HEK293 (cell line): ENCODE measurements around the gene ZDHHC3.

ENCODE experiments used
- HOXD13 ChIP-seq: sonication (generic); formaldehyde crosslinking; IDR thresholded peaks from 2 replicates; pipeline ENCODE4 v1.8.0; 2022; ENCODE audit warnings: missing genetic modification reagents, borderline replicate concordance
- RBAK ChIP-seq: fragments of 450-650 bp; formaldehyde crosslinking; IDR thresholded peaks from 2 replicates; pipeline ENCODE4 v1.5.1; 2016; ENCODE audit warnings: missing biosample characterization, missing genetic modification characterization
- SCRT1 ChIP-seq: fragments of 450-650 bp; formaldehyde crosslinking; IDR thresholded peaks from 2 replicates; pipeline ENCODE4 v1.5.1; 2016; ENCODE audit warnings: missing biosample characterization, missing genetic modification characterization, borderline replicate concordance
- TSHZ1 ChIP-seq: fragments of 450-650 bp; formaldehyde crosslinking; IDR thresholded peaks from 2 replicates; pipeline ENCODE4 v1.5.1; 2016; ENCODE audit warnings: missing biosample characterization, missing genetic modification characterization, borderline replicate concordance
- ZFP3 ChIP-seq: fragments of 450-650 bp; formaldehyde crosslinking; IDR thresholded peaks from 2 replicates; pipeline ENCODE4 v1.5.1; 2016; ENCODE audit warnings: low read depth, missing biosample characterization, missing genetic modification characterization
- ZNF155 ChIP-seq: fragments of 450-650 bp; formaldehyde crosslinking; IDR thresholded peaks from 2 replicates; pipeline ENCODE4 v1.5.1; 2016; ENCODE audit warnings: missing biosample characterization, missing genetic modification characterization
- ZNF157 ChIP-seq: fragments of 450-650 bp; formaldehyde crosslinking; IDR thresholded peaks from 2 replicates; pipeline ENCODE4 v1.5.1; 2016; ENCODE audit warnings: missing biosample characterization, missing genetic modification characterization
- ZNF184 ChIP-seq: fragments of 450-650 bp; IDR thresholded peaks from 2 replicates; pipeline ENCODE4 v1.5.1; 2018; ENCODE audit warnings: missing biosample characterization, mild to moderate bottlenecking, missing genetic modification characterization
- ZNF239 ChIP-seq: fragments of 450-650 bp; formaldehyde crosslinking; IDR thresholded peaks from 2 replicates; pipeline ENCODE4 v1.5.1; 2016; ENCODE audit warnings: missing biosample characterization, missing genetic modification characterization
- ZNF248 ChIP-seq: fragments of 450-650 bp; formaldehyde crosslinking; IDR thresholded peaks from 2 replicates; pipeline ENCODE4 v1.5.1; 2017; ENCODE audit warnings: missing biosample characterization, missing genetic modification characterization
- ZNF362 ChIP-seq: fragments of 450-650 bp; formaldehyde crosslinking; IDR thresholded peaks from 2 replicates; pipeline ENCODE4 v1.5.1; 2016; ENCODE audit warnings: missing biosample characterization, missing genetic modification characterization
- ZNF391 ChIP-seq: fragments of 450-650 bp; formaldehyde crosslinking; IDR thresholded peaks from 2 replicates; pipeline ENCODE4 v1.5.1; 2016; ENCODE audit warnings: low read depth, missing biosample characterization, missing genetic modification characterization, borderline replicate concordance
- ZNF426 ChIP-seq: fragments of 450-650 bp; formaldehyde crosslinking; IDR thresholded peaks from 2 replicates; pipeline ENCODE4 v1.5.1; 2017; ENCODE audit warnings: missing biosample characterization, missing genetic modification characterization, mild to moderate bottlenecking, inconsistent platforms, moderate library complexity
- ZNF514 ChIP-seq: fragments of 450-650 bp; formaldehyde crosslinking; IDR thresholded peaks from 2 replicates; pipeline ENCODE4 v1.5.1; 2016; ENCODE audit warnings: missing biosample characterization, missing genetic modification characterization
- ZNF529 ChIP-seq: fragments of 450-650 bp; formaldehyde crosslinking; IDR thresholded peaks from 2 replicates; pipeline ENCODE4 v1.5.1; 2017; ENCODE audit warnings: missing genetic modification characterization, missing biosample characterization; ENCODE audit not compliant: insufficient replicate concordance
- ZNF549 ChIP-seq: fragments of 450-650 bp; IDR thresholded peaks from 2 replicates; pipeline ENCODE4 v1.5.1; 2018; ENCODE audit warnings: missing biosample characterization, missing genetic modification characterization, mild to moderate bottlenecking, inconsistent platforms, moderate library complexity
- ZNF561 ChIP-seq: fragments of 450-650 bp; IDR thresholded peaks from 2 replicates; pipeline ENCODE4 v1.5.1; 2018; ENCODE audit warnings: missing biosample characterization, missing genetic modification characterization, borderline replicate concordance
- ZNF571 ChIP-seq: fragments of 450-650 bp; formaldehyde crosslinking; IDR thresholded peaks from 2 replicates; pipeline ENCODE4 v1.5.0; 2017; ENCODE audit warnings: missing biosample characterization, missing genetic modification characterization
- ZNF626 ChIP-seq: fragments of 450-650 bp; sonication (Bioruptor Pico); formaldehyde crosslinking; IDR thresholded peaks from 2 replicates; pipeline ENCODE4 v1.5.1; 2018; ENCODE audit warnings: missing biosample characterization, missing genetic modification characterization, inconsistent platforms
- ZNF660 ChIP-seq: fragments of 450-650 bp; IDR thresholded peaks from 2 replicates; pipeline ENCODE4 v1.5.1; 2018; ENCODE audit warnings: missing biosample characterization, mild to moderate bottlenecking, missing genetic modification characterization
- ZNF664 ChIP-seq: fragments of 450-650 bp; formaldehyde crosslinking; IDR thresholded peaks from 2 replicates; pipeline ENCODE4 v1.5.1; 2016; ENCODE audit warnings: missing biosample characterization, missing genetic modification characterization
- ZNF670 ChIP-seq: fragments of 450-650 bp; formaldehyde crosslinking; IDR thresholded peaks from 2 replicates; pipeline ENCODE4 v1.5.1; 2016; ENCODE audit warnings: missing biosample characterization, missing genetic modification characterization, low read depth
- ZSCAN30 ChIP-seq: fragments of 450-650 bp; IDR thresholded peaks from 2 replicates; pipeline ENCODE4 v1.5.1; 2018; ENCODE audit warnings: missing biosample characterization, mild to moderate bottlenecking, missing genetic modification characterization, moderate library complexity
- ZSCAN4 ChIP-seq: fragments of 450-650 bp; formaldehyde crosslinking; IDR thresholded peaks from 2 replicates; pipeline ENCODE4 v1.5.1; 2017; ENCODE audit warnings: missing biosample characterization, missing genetic modification characterization
- TF ChIP-seq, protein P1 (sequence below): fragments of 450-650 bp; formaldehyde crosslinking; IDR thresholded peaks from 2 replicates; pipeline ENCODE4 v1.5.1; 2016; ENCODE audit warnings: missing biosample characterization, missing genetic modification characterization
- TF ChIP-seq, protein P2 (sequence below): fragments of 450-650 bp; formaldehyde crosslinking; IDR thresholded peaks from 2 replicates; pipeline ENCODE4 v1.5.1; 2016; ENCODE audit warnings: missing biosample characterization, missing genetic modification characterization

The ZDHHC3 gene

DNA sequence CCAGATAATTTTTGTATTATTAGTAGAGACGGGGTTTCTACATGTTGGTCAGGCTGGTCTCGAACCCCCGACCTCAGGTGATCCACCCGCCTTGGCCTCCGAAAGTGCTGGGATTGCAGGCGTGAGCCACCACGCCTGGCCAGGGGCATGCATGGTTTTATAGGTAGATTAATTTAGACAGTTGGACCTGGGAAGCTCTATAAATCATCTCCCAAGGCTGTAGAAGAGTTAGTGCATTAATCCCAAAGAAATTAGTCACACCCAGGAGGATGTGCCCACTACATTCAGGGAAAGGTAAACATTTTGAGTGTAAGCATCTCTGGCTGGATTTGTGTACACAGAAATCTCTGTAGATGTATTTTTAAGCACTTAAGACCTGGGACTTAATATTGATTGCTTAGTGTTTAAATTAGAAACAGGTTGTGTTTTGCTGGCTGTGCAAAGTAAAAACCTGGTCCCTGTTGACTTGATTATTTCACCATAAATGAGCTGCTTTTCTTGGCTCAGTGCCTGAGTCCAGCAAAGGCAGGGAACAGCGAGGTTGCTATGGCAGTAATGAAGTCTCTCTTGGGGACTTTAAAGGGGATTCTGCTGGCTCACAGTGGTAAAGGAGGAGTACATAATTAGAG is 19.3 kb upstream of the ZDHHC3 start (continued):
- TF ChIP-seq TSHZ1 (tag by site-specific recombination) (peak; percentile 86), ZNF248 (tag by site-specific recombination) (no peak), ZNF184 (tag by site-specific recombination) (peak; percentile 54; the same call in 1 of the 2 replicates), ZNF561 (tag by site-specific recombination) (peak; percentile 86), ZNF626 (tag by site-specific recombination) (no peak), ZNF157 (no peak), ZNF155 (no peak), ZNF391 (tag by site-specific recombination) (0 out of 2 replicates have a peak, but pooled peaks have one; percentile 45), SCRT1 (peak; percentile 93), ZNF549 (tag by site-specific recombination) (no peak), ZNF670 (tag by site-specific recombination) (no peak), ZNF571 (tag by site-specific recombination) (no peak), HOXD13 (CRISPR knock-in tag) (no peak), ZFP3 (tag by site-specific recombination) (no peak), ZSCAN4 (tag by site-specific recombination) (no peak), ZNF514 (tag by site-specific recombination) (no peak), ZNF664 (tag by site-specific recombination) (peak; percentile 98), ZNF362 (tag by site-specific recombination) (no peak), ZNF426 (tag by site-specific recombination) (no peak), RBAK (tag by site-specific recombination) (no peak), ZNF529 (tag by site-specific recombination) (no peak), ZNF660 (tag by site-specific recombination) (peak; percentile 71; the same call in 1 of the 2 replicates), ZNF239 (tag by site-specific recombination) (no peak), ZSCAN30 (no peak; the same call in none of the 2 replicates)
- TF ChIP-seq, protein P1, sequence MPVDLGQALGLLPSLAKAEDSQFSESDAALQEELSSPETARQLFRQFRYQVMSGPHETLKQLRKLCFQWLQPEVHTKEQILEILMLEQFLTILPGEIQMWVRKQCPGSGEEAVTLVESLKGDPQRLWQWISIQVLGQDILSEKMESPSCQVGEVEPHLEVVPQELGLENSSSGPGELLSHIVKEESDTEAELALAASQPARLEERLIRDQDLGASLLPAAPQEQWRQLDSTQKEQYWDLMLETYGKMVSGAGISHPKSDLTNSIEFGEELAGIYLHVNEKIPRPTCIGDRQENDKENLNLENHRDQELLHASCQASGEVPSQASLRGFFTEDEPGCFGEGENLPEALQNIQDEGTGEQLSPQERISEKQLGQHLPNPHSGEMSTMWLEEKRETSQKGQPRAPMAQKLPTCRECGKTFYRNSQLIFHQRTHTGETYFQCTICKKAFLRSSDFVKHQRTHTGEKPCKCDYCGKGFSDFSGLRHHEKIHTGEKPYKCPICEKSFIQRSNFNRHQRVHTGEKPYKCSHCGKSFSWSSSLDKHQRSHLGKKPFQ (tag by site-specific recombination), result peak; percentile 83
- TF ChIP-seq, protein P2, sequence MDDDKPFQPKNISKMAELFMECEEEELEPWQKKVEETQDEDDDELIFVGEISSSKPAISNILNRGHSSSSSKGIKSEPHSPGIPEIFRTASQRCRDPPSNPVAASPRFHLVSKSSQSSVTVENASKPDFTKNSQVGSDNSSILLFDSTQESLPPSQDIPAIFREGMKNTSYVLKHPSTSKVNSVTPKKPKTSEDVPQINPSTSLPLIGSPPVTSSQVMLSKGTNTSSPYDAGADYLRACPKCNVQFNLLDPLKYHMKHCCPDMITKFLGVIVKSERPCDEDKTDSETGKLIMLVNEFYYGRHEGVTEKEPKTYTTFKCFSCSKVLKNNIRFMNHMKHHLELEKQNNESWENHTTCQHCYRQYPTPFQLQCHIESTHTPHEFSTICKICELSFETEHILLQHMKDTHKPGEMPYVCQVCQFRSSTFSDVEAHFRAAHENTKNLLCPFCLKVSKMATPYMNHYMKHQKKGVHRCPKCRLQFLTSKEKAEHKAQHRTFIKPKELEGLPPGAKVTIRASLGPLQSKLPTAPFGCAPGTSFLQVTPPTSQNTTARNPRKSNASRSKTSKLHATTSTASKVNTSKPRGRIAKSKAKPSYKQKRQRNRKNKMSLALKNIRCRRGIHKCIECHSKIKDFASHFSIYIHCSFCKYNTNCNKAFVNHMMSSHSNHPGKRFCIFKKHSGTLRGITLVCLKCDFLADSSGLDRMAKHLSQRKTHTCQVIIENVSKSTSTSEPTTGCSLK (tag by site-specific recombination), result no peak
